Transverse colon (tissue), 4 donors: ENCODE results near the gene RTF1. TPM values are rescaled to one million over a fixed set of nuclear protein-coding genes. Genes with fewer than 3 reads are reported as not detected.

Experiments used
- DNase-seq: peaks from one replicate; pipeline ENCODE4 v3.0.0-alpha.2; 2019
- H3K27ac ChIP-seq, 4 donors: fragments of 200-600 bp; sonication (generic); 2 replicates each; pipeline ENCODE4 v1.5.1; 2016 to 2018; ENCODE audit warnings: inconsistent platforms in 4 of 4
- H3K27me3 ChIP-seq: fragments of 200-600 bp; sonication (generic); 2 replicates; pipeline ENCODE4 v1.5.1; 2017; ENCODE audit warnings: inconsistent platforms
- H3K36me3 ChIP-seq, 4 donors: fragments of 200-600 bp; sonication (generic); 2 replicates each; pipeline ENCODE4 v1.5.1; 2017 to 2019; ENCODE audit warnings: inconsistent platforms in 4 of 4
- H3K4me1 ChIP-seq, 4 donors: fragments of 200-600 bp; sonication (generic); 2 replicates each; pipeline ENCODE4 v1.5.1; 2017 to 2020; ENCODE audit warnings: inconsistent platforms in 4 of 4
- H3K4me3 ChIP-seq, 4 donors: fragments of 200-600 bp; sonication (generic); 1 replicate in 1 of 4; 2 replicates in 3 of 4; pipeline versions ENCODE4 v1.5.1 to v1.6.1; 2017 to 2019; ENCODE audit warnings: inconsistent platforms in 4 of 4
- H3K9me3 ChIP-seq, 2 donors: fragments of 200-600 bp; sonication (generic); 2 replicates each; pipeline ENCODE4 v1.5.1; 2017 to 2019; ENCODE audit warnings: inconsistent platforms in 2 of 2
- EP300 ChIP-seq: sonication (generic); formaldehyde crosslinking; IDR thresholded peaks from one replicate; pipeline ENCODE4 v1.6.1; 2017; ENCODE audit warnings: antibody characterized with exemption, low read depth
- POLR2A ChIP-seq: fragments of 450-650 bp; IDR thresholded peaks from one replicate; pipeline ENCODE4 v1.6.1; 2016; ENCODE audit warnings: antibody characterized with exemption, mild to moderate bottlenecking, moderate library complexity
- POLR2AphosphoS5 ChIP-seq, 3 donors: sonication (generic); formaldehyde crosslinking; IDR thresholded peaks; one replicate each; pipeline ENCODE4 v1.6.1; 2016; ENCODE audit warnings: antibody characterized with exemption in 3 of 3
- WGBS, 2 donors: methylation state at CpG; one replicate each; pipeline ENCODE4 v1.1.5; 2018; ENCODE audit warnings: low coverage in 1 of 2; 5-methylcytosine and 5-hydroxymethylcytosine counted together
- in situ Hi-C, 4 donors: fragments of 200-750 bp; cut with MboI; loops; one replicate each; pipeline versions ENCODE4 v1.15.0 to v1.15.1; 2017; ENCODE audit warnings: low sequenced_read_pairs in 3 of 4, low pct_ligation_motif_present in 1 of 4, low pct_unique_long_range_greater_than_20kb in 1 of 4
- intact Hi-C: fragments of 100-400 bp; cut with DNase I; formaldehyde crosslinking; loops from one replicate; pipeline ENCODE4 v1.15.1; 2023; ENCODE audit warnings: low total_unique reads
- total RNA-seq, 4 donors: library from RNA; depleted of rRNA; stranded (reverse); fragments of >200 nt; gene quantifications; one replicate each; pipeline ENCODE4 v1.1.0, GENCODE V29; 2016
- TF ChIP-seq, protein P1 (sequence below), 5 experiments: fragments of 200-600 bp in 3 of 5; fragments of 450-650 bp in 2 of 5; sonication (generic) in 3 of 5; IDR thresholded peaks; 1 replicate in 2 of 5; 2 replicates in 3 of 5; pipeline ENCODE4 v1.5.1; 2016 to 2017; ENCODE audit warnings: antibody characterized with exemption in 5 of 5, inconsistent platforms in 3 of 5, mild to moderate bottlenecking in 2 of 5, moderate library complexity in 1 of 5

The RTF1 gene
- total RNA-seq, 4 donors from 2014 or later, result 10.7 to 23.2 (median 17.6) TPM

DNA sequence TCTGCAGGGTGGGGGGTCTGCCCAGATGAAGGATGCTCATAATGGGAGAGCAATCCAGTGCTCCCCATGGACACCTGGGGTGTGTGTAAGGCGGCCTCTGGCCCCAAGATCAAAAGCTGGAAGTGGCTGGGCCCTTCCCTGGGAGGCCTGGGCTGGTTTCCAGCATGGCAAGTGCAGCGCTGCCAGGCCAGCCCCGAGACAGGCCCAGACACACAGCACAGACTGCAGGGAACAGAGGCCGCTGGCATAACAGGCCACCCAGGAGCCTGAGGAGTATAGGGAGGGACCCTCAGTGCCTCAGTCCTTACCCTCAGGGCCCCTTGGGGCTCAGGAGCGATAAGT is 86.7 kb downstream of the RTF1 start:
- 95% methylated on average over 2 of the region's 5 CpGs; no CpG with 5 or more reads in 1 of the 2 donors for WGBS, 2 donors
- TF ChIP-seq POLR2AphosphoS5 (IDR thresholded peaks at IDR 0.05), result no peak
- no peak for TF ChIP-seq POLR2A
- no peak for TF ChIP-seq EP300
- TF ChIP-seq, protein P1, sequence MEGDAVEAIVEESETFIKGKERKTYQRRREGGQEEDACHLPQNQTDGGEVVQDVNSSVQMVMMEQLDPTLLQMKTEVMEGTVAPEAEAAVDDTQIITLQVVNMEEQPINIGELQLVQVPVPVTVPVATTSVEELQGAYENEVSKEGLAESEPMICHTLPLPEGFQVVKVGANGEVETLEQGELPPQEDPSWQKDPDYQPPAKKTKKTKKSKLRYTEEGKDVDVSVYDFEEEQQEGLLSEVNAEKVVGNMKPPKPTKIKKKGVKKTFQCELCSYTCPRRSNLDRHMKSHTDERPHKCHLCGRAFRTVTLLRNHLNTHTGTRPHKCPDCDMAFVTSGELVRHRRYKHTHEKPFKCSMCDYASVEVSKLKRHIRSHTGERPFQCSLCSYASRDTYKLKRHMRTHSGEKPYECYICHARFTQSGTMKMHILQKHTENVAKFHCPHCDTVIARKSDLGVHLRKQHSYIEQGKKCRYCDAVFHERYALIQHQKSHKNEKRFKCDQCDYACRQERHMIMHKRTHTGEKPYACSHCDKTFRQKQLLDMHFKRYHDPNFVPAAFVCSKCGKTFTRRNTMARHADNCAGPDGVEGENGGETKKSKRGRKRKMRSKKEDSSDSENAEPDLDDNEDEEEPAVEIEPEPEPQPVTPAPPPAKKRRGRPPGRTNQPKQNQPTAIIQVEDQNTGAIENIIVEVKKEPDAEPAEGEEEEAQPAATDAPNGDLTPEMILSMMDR (IDR thresholded peaks at IDR 0.05), result no peak
- H3K27ac ChIP-seq, result no peak overlapping the region
- H3K9me3 ChIP-seq, result no peaks in the 10 kb centered on the region
- H3K4me1 ChIP-seq, result peaks cover 9 to 31% (median 21%) of the 10 kb centered on the region in 4 donors
- no peaks in the 10 kb centered on the region for H3K36me3 ChIP-seq
- intact Hi-C loops (no loop called here), in situ Hi-C loops (no loop called here)
- H3K4me3 ChIP-seq, result no peak overlapping the region
- peaks cover 37% of the 10 kb centered on the region for H3K27me3 ChIP-seq
- DNase-seq, result no peak

DNA sequence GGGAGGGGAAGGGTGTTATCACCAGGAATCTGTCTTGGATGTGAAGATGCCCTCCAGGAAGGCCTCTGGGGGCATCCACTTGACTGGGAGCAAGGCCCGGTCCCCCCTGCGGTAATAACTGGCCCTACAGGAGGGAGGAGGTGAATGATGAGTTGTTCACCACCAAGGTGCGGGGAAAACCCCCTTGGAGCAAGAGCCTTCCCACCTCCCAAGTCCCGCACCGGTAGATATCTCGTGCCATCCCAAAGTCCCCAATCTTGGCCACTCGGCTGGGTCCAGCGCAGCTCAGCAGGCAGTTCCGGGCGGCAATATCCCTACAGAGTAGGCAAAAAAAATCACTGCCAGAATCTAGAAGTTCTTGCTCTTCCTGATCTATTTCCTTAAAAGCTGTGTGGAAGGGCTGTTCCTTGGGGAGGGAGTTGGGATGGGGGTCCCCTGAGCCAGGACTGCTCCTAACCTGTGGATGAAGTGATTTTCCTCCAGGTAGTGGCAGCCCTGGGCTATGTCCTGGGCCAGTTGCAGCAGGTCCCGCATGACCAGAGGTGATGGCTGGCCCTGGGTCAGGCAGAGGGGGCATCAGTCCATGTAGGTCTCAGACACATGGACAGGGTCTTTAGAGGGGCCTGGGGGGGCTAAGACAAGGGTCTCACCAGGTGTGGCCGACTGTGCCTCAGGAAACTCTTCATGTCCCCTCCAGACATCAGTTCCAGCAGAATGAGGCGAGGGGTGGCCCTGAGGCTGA is 88.0 kb downstream of the RTF1 start:
- TF ChIP-seq POLR2AphosphoS5 (IDR thresholded peaks at IDR 0.05) (no peak), EP300 (no peak), POLR2A (no peak)
- TF ChIP-seq, protein P1 (IDR thresholded peaks at IDR 0.05), result no peak
- WGBS, 2 donors, result 91% methylated on average over 13 of the region's 13 CpGs; no CpG with 5 or more reads in 1 of the 2 donors
- DNase-seq, result no peak
- Histone ChIP-seq H3K36me3 (no peaks in the 10 kb centered on the region), H3K9me3 (no peaks in the 10 kb centered on the region), H3K4me1 (peaks cover 9 to 31% (median 21%) of the 10 kb centered on the region in 4 donors), H3K4me3 (no peak overlapping the region), H3K27ac (no peak overlapping the region), H3K27me3 (peaks cover 34% of the 10 kb centered on the region)
- intact Hi-C loops (no loop called here), in situ Hi-C loops (no loop called here)

DNA sequence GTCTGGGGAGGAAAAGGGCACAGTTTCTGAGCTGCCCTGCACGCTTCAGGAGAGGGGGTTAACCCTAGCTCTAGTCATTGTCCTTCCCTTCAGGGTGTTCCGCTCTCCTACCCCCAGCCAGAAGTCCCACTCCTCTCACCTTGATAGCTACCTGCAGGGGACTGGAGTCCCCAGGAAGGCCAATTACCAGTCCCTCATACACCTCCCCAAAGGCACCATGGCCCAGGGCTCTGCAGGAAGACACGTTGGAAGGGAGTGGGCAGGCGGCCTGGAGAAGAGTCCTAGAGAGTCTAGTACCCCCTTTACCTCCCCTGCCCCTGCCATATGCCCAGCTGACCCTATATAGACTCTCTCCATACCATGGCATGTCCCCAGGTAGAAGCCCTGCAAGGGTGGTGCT is 88.9 kb downstream of the RTF1 start:
- Histone ChIP-seq H3K27me3 (peaks cover 33% of the 10 kb centered on the region), H3K4me1 (peaks cover 9 to 31% (median 21%) of the 10 kb centered on the region in 4 donors), H3K27ac (no peak overlapping the region), H3K36me3 (no peaks in the 10 kb centered on the region), H3K4me3 (no peak overlapping the region), H3K9me3 (no peaks in the 10 kb centered on the region)
- TF ChIP-seq EP300 (no peak), POLR2A (no peak), POLR2AphosphoS5 (IDR thresholded peaks at IDR 0.05) (no peak)
- TF ChIP-seq, protein P1 (IDR thresholded peaks at IDR 0.05), result no peak
- intact Hi-C loops, result no loop called here
- DNase-seq, result no peak
- in situ Hi-C loops, result no loop called here
- WGBS, 2 donors, result 93% methylated on average over 4 of the region's 4 CpGs; no CpG with 5 or more reads in 1 of the 2 donors

DNA sequence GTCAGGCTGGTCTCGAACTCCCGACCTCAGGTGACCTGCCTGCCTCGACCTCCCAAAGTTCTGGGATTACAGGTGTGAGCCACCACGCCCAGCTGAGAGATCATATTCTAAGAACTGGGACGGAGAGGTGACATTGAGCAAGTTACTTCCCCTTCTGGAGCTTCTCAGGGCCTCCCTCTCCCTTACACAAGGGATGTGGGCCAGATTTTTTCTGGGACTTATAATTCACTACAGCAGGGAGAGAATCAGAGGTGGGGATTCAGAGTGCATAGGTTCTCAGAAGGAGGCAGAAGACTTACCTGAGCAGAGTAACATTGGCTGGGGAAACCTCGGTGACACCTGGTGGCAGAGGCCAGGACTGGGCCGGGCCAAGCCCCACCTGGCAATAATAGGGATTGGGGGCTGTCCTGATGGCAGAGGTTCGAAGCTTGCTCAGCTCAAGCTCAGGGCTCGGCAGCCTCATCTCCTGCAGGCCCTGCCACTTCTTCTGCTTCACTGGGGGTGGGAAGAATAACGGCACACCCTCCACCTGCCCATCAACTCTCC is 90.0 kb downstream of the RTF1 start:
- TF ChIP-seq POLR2AphosphoS5 (IDR thresholded peaks at IDR 0.05), result no peak
- no peak for TF ChIP-seq POLR2A
- TF ChIP-seq, protein P1 (IDR thresholded peaks at IDR 0.05), result peak in 3 of 5 experiments; percentile 2 to 25 (median 16)
- TF ChIP-seq EP300, result no peak
- Histone ChIP-seq H3K9me3 (no peaks in the 10 kb centered on the region), H3K27me3 (peaks cover 34% of the 10 kb centered on the region), H3K27ac (peak overlapping the region in 1 of 4 donors; percentile 37), H3K36me3 (no peaks in the 10 kb centered on the region), H3K4me1 (peaks cover 7 to 29% (median 20%) of the 10 kb centered on the region in 4 donors), H3K4me3 (no peak overlapping the region)
- DNase-seq, result no peak
- in situ Hi-C loops (no loop called here), intact Hi-C loops (no loop called here)
- 68 to 73% methylated on average over 5 to 10 of the region's 10 CpGs for WGBS, 2 donors
